Prostate gland (tissue), 2 donors: ENCODE results near the gene IQCM. TPM values are rescaled to one million over a fixed set of nuclear protein-coding genes. Genes with fewer than 3 reads are reported as not detected.
"Not testable (repeated sequence)": the region's sequence is repeated elsewhere in the genome, so short reads cannot be mapped to it uniquely, and the experiment has no call there.

Experiments
- DNase-seq: peaks from one replicate; pipeline ENCODE4 v3.0.0-alpha.2; 2019; ENCODE audit warnings: low spot score
- H3K27ac ChIP-seq, 2 donors: fragments of 200-600 bp; sonication (generic); 2 replicates each; pipeline ENCODE4 v1.5.1; 2017 to 2019
- H3K27me3 ChIP-seq: fragments of 200-600 bp; sonication (generic); replicated peaks from 2 replicates; pipeline ENCODE4 v1.5.1; 2019; ENCODE audit not compliant: insufficient read depth
- H3K36me3 ChIP-seq, 2 donors: fragments of 200-600 bp; sonication (generic); 1 replicate in 1 of 2; 2 replicates in 1 of 2; pipeline versions ENCODE4 v1.5.1 to v1.8.1; 2017 to 2019
- H3K4me1 ChIP-seq: fragments of 200-600 bp; sonication (generic); replicated peaks from 2 replicates; pipeline ENCODE4 v1.5.1; 2019
- H3K4me3 ChIP-seq, 2 donors: fragments of 200-600 bp; sonication (generic); 2 replicates each; pipeline ENCODE4 v1.5.1; 2017 to 2019
- H3K9me3 ChIP-seq: fragments of 200-600 bp; sonication (generic); 2 replicates; pipeline ENCODE4 v1.5.1; 2017
- POLR2A ChIP-seq: fragments of 450-650 bp; IDR thresholded peaks from one replicate; pipeline ENCODE4 v1.6.1; 2016; ENCODE audit warnings: antibody characterized with exemption, mild to moderate bottlenecking
- POLR2AphosphoS5 ChIP-seq: sonication (generic); formaldehyde crosslinking; IDR thresholded peaks from one replicate; pipeline ENCODE4 v1.6.1; 2017; ENCODE audit warnings: antibody characterized with exemption
- WGBS: methylation state at CpG from one replicate; pipeline ENCODE4 v1.1.5; 2018; 5-methylcytosine and 5-hydroxymethylcytosine counted together
- intact Hi-C: fragments of 100-400 bp; cut with DNase I; formaldehyde crosslinking; loops from one replicate; pipeline ENCODE4 v1.14.2; 2022
- total RNA-seq, 2 donors: library from RNA; depleted of rRNA; stranded (reverse); fragments of >200 nt; gene quantifications; one replicate each; pipeline ENCODE4 v1.1.0, GENCODE V29; 2016
- TF ChIP-seq, protein P1 (sequence below), 4 experiments: fragments of 200-600 bp in 2 of 4; fragments of 450-650 bp in 2 of 4; sonication (generic) in 2 of 4; IDR thresholded peaks; 1 replicate in 3 of 4; 2 replicates in 1 of 4; pipeline ENCODE4 v1.5.1; 2016 to 2019; ENCODE audit warnings: antibody characterized with exemption in 4 of 4, mild to moderate bottlenecking in 2 of 4, moderate library complexity in 2 of 4

IQCM gene
- total RNA-seq, 2 donors from 2014 or later = not detected

DNA sequence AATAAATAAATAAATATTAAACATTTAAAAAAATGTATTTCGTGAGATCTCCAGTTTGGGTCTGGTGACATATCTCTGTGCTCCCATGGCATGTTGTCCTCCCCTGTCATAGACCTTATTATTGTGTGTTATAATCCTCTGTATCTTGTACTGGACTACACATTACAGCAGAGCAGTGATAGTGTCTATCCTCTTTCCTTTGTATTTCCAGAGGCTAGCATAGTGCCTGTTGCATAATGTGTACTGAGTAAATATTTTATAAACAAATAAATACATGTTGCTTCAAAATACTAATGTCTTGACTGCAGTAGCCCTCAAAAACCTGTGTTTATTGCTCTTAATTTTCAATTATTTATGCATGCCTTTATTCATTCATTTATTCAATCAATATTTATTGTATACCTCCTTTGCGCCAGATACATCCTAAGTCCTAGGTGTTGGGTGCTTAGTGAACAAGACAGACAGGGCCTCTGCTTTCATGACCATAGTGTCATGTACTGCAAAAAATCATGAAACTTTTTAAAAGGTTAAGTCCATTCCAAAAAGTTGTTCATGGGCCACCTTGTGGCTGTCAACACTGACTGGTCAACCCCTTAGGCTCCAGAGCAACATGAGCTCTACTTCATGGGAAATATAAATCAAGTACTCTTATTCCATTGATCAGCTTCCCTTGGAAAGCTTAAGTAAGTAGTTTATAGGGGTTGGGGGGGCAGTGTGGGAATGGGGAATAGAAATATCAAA is 303.9 kb downstream of the IQCM start:
- H3K27me3 ChIP-seq = no peaks in the 10 kb centered on the region
- no peaks in the 10 kb centered on the region for H3K9me3 ChIP-seq
- DNase-seq = no peak
- no peaks in the 10 kb centered on the region for H3K4me1 ChIP-seq
- intact Hi-C loops = no loop called here
- TF ChIP-seq POLR2AphosphoS5 = no peak
- TF ChIP-seq, protein P1, sequence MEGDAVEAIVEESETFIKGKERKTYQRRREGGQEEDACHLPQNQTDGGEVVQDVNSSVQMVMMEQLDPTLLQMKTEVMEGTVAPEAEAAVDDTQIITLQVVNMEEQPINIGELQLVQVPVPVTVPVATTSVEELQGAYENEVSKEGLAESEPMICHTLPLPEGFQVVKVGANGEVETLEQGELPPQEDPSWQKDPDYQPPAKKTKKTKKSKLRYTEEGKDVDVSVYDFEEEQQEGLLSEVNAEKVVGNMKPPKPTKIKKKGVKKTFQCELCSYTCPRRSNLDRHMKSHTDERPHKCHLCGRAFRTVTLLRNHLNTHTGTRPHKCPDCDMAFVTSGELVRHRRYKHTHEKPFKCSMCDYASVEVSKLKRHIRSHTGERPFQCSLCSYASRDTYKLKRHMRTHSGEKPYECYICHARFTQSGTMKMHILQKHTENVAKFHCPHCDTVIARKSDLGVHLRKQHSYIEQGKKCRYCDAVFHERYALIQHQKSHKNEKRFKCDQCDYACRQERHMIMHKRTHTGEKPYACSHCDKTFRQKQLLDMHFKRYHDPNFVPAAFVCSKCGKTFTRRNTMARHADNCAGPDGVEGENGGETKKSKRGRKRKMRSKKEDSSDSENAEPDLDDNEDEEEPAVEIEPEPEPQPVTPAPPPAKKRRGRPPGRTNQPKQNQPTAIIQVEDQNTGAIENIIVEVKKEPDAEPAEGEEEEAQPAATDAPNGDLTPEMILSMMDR (IDR thresholded peaks at IDR 0.05) = no peak
- no peak for TF ChIP-seq POLR2A
- no peaks in the 10 kb centered on the region for H3K36me3 ChIP-seq
- 97% methylated on average over 2 of the region's 2 CpGs for WGBS
- H3K27ac ChIP-seq = no peak overlapping the region
- H3K4me3 ChIP-seq = no peak overlapping the region

DNA sequence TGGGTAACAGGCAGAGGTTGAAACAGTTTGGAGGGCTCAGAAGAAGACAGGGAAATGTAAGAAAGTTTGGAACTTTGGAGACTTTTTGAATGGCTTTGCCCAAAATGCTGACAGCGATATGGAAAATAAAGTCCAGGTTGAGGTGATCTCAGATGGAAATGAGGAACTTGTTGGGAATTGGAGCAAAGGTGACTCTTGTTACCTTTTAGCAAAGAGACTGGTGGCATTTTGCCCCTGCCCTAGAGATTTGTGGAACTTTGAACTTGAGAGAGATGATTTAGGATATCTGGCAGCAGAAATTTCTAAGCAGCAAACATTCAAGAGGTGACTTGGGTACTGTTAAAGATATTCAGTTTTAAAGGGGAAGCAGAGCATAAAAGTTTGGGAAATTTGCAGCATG is 308.3 kb downstream of the IQCM start:
- 100% methylated on average over 1 of the region's 1 CpG for WGBS
- intact Hi-C loops = not testable (repeated sequence)

DNA sequence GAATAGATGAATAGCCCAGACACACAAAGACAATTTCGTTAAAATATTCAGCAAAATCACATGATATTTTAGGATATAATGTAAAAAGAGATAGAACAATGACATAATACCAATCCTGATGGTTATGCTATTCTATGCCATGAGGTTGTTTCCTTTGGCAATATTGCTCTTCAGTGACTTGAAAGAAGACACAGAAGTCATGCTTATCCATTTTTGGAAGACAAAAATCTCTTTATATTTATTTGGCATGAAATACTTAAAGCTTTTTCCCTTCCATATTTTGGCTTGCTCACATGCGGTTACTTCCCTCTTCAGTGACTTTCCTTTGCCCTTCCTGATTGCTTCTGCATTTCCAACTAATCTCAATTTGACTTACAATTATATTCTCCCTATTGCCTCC is 314.8 kb downstream of the IQCM start:
- H3K27me3 ChIP-seq = no peaks in the 10 kb centered on the region
- no peaks in the 10 kb centered on the region for H3K4me1 ChIP-seq
- 86% methylated on average over 2 of the region's 2 CpGs for WGBS
- intact Hi-C loops = no loop called here
- no peak overlapping the region for H3K4me3 ChIP-seq
- H3K27ac ChIP-seq = no peak overlapping the region
- DNase-seq = no peak
- H3K36me3 ChIP-seq = no peaks in the 10 kb centered on the region
- no peaks in the 10 kb centered on the region for H3K9me3 ChIP-seq
- TF ChIP-seq, protein P1 (IDR thresholded peaks at IDR 0.05) = no peak
- TF ChIP-seq POLR2A (no peak), POLR2AphosphoS5 (no peak)

More for the DNA sequence above, 308.3 kb downstream of the IQCM start:
- H3K27me3 ChIP-seq, DNase-seq, H3K36me3 ChIP-seq, H3K4me1 ChIP-seq, H3K9me3 ChIP-seq, H3K4me3 ChIP-seq, H3K27ac ChIP-seq: not testable (repeated sequence)

DNA sequence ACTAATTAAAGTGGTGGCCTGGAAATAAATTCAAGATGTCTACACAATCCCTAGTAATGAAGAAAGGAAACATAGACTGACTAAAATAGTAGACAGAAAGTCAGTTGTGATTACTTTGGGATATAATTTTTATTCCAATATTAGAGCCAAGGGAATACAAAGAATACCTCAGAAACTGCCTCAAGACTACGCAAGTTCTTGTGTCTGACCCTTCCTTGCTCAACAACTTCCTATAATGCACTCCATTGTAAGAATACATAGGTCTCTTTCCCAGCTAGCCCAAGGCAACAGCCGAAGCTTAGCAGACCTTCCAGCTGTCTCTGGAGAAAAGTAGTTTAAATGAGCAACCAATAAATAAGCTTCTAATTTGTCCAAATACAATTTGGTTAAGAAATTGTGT is 315.9 kb downstream of the IQCM start:
- Histone ChIP-seq H3K9me3 (no peaks in the 10 kb centered on the region), H3K27me3 (no peaks in the 10 kb centered on the region), H3K4me3 (no peak overlapping the region), H3K36me3 (no peaks in the 10 kb centered on the region), H3K4me1 (no peaks in the 10 kb centered on the region), H3K27ac (no peak overlapping the region)
- DNase-seq = no peak
- WGBS = 92% methylated on average over 2 of the region's 2 CpGs
- intact Hi-C loops = no loop called here
- no peak for TF ChIP-seq POLR2AphosphoS5
- no peak for TF ChIP-seq POLR2A
- TF ChIP-seq, protein P1 (IDR thresholded peaks at IDR 0.05) = no peak

DNA sequence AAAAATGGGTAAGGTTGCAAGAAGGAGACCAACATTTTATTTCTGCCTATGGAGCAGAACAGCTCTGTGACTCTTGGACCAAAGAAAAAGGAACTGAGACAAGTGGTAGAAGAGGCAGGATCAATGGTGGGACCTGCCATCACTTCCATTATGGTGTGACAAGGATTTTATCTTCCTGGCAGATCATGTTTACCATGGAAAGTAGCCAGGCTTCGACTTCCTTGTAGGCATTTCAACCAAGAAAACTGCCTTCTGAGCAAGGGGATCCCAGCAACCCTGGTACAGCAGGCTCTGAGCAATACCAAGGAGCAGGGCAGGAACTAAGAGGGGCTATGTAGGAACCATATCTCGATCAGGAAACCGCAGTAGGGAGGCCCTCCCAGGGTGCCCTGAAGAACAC is 317.4 kb downstream of the IQCM start:
- no peak overlapping the region for H3K4me3 ChIP-seq
- TF ChIP-seq POLR2AphosphoS5 = no peak
- TF ChIP-seq, protein P1 (IDR thresholded peaks at IDR 0.05) = no peak
- no peak for TF ChIP-seq POLR2A
- no peaks in the 10 kb centered on the region for H3K27me3 ChIP-seq
- no peaks in the 10 kb centered on the region for H3K36me3 ChIP-seq
- no peak for DNase-seq
- no peak overlapping the region for H3K27ac ChIP-seq
- 72% methylated on average over 3 of the region's 3 CpGs for WGBS
- no peaks in the 10 kb centered on the region for H3K4me1 ChIP-seq
- intact Hi-C loops = no loop called here
- no peaks in the 10 kb centered on the region for H3K9me3 ChIP-seq
